BLaER1 (cell line): ENCODE data around the gene ZNF24.
A peak's percentile ranks its signal among the peaks of the same experiment; 100 is the strongest.

Experiments used
- H3K27ac ChIP-seq: shearing (Covaris generic); formaldehyde crosslinking; 2 replicates; pipeline ENCODE4 v1.8.1; 2022
- H3K27me3 ChIP-seq: shearing (Covaris generic); formaldehyde crosslinking; 2 replicates; pipeline ENCODE4 v1.8.1; 2022
- H3K36me3 ChIP-seq: shearing (Covaris generic); formaldehyde crosslinking; 2 replicates; pipeline ENCODE4 v1.8.1; 2022
- H3K4me1 ChIP-seq: shearing (Covaris generic); formaldehyde crosslinking; 2 replicates; pipeline ENCODE4 v1.8.1; 2022
- H3K4me2 ChIP-seq: shearing (Covaris generic); formaldehyde crosslinking; 2 replicates; pipeline ENCODE4 v1.8.1; 2022
- H3K4me3 ChIP-seq: shearing (Covaris generic); formaldehyde crosslinking; 2 replicates; pipeline ENCODE4 v1.8.1; 2022
- H3K9ac ChIP-seq: shearing (Covaris generic); formaldehyde crosslinking; 2 replicates; pipeline ENCODE4 v1.8.1; 2022
- H3K9me3 ChIP-seq: shearing (Covaris generic); formaldehyde crosslinking; 2 replicates; pipeline ENCODE4 v1.8.1; 2022
- H4K20me1 ChIP-seq: shearing (Covaris generic); formaldehyde crosslinking; 2 replicates; pipeline ENCODE4 v1.8.1; 2022
- Cebpa-rat ChIP-seq: shearing (Covaris generic); IDR thresholded peaks from 2 replicates; pipeline ENCODE4 v1.8.1; 2022

ZNF24 gene

DNA sequence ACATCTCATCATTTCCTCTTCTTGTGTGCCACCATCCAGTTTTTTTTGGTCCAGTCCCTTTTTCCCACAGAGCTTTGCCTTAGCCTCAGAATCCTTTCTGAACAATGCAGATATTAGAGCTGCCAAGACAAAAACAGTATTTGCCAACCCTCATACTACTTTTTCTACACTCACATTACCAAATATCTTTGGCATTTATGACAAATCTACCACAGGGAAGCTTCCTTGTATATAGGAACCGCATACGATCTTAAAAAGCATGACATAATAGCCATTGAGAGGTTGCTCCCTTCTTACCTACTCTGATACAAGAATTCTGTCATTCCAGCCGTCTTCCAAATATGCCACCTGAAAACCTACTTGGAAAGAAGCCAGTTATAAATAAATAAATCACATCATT is 9.4 kb downstream of the ZNF24 start:
- no peak overlapping the region for H3K27ac ChIP-seq
- H3K9ac ChIP-seq = no peak overlapping the region
- no peak overlapping the region for H3K4me3 ChIP-seq
- H3K27me3 ChIP-seq = no peaks in the 10 kb centered on the region
- no peaks in the 10 kb centered on the region for H3K9me3 ChIP-seq
- TF ChIP-seq Cebpa-rat = no peak
- H3K4me2 ChIP-seq = no peak overlapping the region
- peaks cover 69% of the 10 kb centered on the region for H4K20me1 ChIP-seq
- no peaks in the 10 kb centered on the region for H3K4me1 ChIP-seq
- H3K36me3 ChIP-seq = peaks cover 87% of the 10 kb centered on the region

DNA sequence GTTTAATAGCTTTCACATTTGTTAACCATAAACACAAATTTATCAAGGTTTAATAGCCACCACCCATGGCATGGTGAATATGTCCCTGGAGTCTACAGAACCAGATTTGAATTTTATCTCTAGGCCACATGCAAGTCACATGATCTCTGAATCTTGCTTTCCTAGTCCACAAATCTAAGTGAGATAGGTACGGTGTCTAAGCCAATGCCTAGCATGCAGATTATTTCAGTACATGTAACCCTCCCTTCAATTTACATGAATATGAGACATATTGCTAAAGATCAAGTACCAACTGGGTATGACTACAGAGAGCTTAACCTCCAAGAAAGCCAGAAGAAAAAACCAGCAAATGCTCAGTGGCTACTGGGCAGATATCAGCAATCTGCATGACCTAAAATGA is 10.0 kb downstream of the ZNF24 start:
- H3K36me3 ChIP-seq = peaks cover 81% of the 10 kb centered on the region
- H3K4me2 ChIP-seq = no peak overlapping the region
- 0 out of 2 replicates have a peak, but pooled peaks cover 4% of the 10 kb centered on the region for H3K9me3 ChIP-seq
- H3K27ac ChIP-seq = no peak overlapping the region
- H3K27me3 ChIP-seq = no peaks in the 10 kb centered on the region
- H3K4me1 ChIP-seq = no peaks in the 10 kb centered on the region
- no peak overlapping the region for H3K9ac ChIP-seq
- H4K20me1 ChIP-seq = peaks cover 63% of the 10 kb centered on the region
- H3K4me3 ChIP-seq = no peak overlapping the region
- TF ChIP-seq Cebpa-rat = no peak

DNA sequence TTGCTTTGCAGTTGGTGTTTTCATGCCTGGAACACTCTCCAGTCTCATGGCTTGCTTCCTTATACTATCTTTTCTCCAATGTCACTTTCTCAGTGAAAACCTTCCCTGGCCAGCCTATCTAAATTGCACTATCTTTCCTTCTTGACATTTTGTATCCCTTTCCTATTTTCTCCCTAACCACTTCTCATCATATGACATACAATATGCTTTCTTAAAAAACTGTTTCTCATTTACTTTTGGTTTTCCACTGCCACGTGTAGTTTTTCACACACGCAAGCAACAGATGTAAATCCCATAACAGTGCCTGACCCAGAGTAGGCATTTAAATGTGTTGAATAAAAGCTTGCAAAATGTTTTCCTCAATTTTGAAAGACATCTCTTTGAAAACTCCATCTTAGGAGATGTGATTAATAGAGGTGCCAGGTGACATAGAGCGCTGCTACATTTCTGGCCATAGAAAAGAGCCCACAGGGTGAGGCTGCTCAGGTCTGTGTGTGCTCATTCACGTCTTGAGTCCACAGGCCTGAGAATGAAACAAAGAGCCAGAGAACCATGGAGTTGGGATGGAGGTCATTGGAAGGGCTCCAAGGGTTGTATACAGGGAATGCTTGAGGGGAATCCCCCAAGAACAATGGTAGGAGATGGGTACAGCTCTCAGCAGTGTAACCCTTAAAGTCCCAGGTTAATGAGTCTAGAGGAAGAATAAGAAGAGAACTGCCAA is 12.7 kb downstream of the ZNF24 start:
- Histone ChIP-seq H4K20me1 (peaks cover 36% of the 10 kb centered on the region), H3K27me3 (no peaks in the 10 kb centered on the region), H3K27ac (no peak overlapping the region), H3K36me3 (peaks cover 55% of the 10 kb centered on the region), H3K4me2 (no peak overlapping the region), H3K4me3 (no peak overlapping the region), H3K4me1 (no peaks in the 10 kb centered on the region), H3K9ac (no peak overlapping the region), H3K9me3 (0 out of 2 replicates have a peak, but pooled peaks cover 4% of the 10 kb centered on the region)
- no peak for TF ChIP-seq Cebpa-rat

DNA sequence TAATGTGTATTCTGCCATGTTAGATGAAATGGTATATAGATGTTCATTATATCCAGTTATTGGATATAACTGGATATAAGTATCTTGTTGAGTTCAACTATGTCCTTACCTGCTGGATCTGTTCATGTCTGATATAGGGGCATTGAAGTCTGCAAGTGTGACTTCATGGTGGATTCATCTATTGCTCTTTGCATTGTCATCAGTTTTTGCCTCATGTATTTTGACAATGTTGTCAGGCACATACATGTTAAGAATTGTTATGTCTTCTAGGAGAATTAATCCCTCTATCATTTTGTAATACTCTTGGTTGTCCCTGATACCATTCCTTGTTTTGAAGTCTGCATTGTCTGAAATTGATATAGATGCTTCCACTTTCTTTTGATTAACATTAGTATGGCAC is 15.4 kb downstream of the ZNF24 start:
- Histone ChIP-seq H3K36me3 (peaks cover 29% of the 10 kb centered on the region), H3K27ac (no peak overlapping the region), H3K9ac (no peak overlapping the region), H3K4me1 (no peaks in the 10 kb centered on the region), H3K4me2 (no peak overlapping the region), H3K4me3 (no peak overlapping the region), H3K27me3 (no peaks in the 10 kb centered on the region), H3K9me3 (0 out of 2 replicates have a peak, but pooled peaks cover 4% of the 10 kb centered on the region), H4K20me1 (peaks cover 18% of the 10 kb centered on the region)
- no peak for TF ChIP-seq Cebpa-rat

DNA sequence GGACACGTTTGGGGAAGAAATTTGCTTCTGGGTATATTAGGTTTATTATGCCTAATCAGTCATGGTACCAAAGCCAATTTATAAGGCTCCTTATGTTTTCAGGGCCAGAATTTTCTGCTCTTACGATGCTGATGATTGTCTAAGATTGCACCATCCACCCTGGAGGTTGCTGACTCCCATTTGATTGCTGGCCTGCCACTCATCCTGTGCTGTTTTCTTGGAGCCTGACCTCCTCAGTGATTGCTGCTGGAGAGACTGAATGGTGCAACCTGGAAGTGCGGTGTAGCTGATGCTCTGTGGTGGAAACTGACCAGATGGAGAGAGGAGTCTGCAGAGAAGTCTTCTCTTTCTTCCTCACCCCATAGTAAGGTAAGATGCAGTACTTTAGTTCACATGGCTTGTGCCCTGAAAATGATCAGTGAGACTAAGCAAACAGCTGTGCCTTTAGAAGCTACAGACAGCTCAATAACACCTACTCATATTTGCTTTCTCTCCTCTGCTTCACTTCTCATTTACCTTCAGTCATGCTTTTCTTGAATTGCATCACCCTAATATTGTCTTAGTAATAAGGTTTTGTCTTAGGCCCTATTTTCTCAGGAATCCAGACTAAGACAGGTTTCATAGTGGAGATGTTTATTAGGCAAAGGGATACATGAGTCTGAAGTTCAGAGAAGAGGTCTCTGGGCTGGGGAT is 17.4 kb downstream of the ZNF24 start:
- Histone ChIP-seq H3K4me2 (no peak overlapping the region), H3K27me3 (no peaks in the 10 kb centered on the region), H3K9me3 (0 out of 2 replicates have a peak, but pooled peaks cover 4% of the 10 kb centered on the region), H3K4me3 (no peak overlapping the region), H3K9ac (no peak overlapping the region), H3K4me1 (no peaks in the 10 kb centered on the region), H4K20me1 (no peaks in the 10 kb centered on the region; the same call in 1 of the 2 replicates), H3K27ac (no peak overlapping the region), H3K36me3 (peaks cover 9% of the 10 kb centered on the region)
- TF ChIP-seq Cebpa-rat = no peak

DNA sequence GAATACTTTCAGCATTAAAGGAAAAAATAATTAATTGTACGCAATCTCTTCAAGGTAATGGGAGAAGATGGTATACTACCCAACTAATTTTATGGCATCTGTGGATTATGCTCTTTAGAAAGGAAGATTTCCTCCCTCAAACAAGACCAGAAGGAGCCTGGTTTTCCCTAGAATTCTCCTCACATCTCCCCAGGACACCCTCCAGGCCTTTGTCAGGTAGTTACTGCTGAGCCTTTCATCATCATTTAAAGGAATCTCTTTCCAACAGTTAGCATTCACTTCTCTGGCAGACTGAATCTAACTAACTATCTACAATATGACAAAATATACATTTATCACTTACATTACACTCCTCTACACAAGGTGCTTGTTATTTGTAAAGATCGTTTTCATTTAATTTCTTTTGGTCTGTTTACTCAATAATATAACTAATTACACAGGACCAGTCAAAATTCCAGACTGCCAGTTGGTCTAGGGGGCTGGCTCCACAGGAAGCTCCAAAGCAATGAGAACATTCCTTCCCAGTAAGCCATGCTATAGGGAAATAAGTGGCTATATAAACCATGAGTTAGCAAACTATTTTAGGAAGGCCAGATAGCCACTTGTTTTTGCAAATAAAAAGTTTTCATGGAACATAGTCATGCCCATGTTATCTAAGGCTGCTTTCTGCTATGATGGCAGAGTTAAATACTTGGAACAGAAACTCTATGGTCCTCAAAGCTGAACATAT is 19.1 kb downstream of the ZNF24 start:
- Histone ChIP-seq H3K4me3 (no peak overlapping the region), H3K36me3 (no peaks in the 10 kb centered on the region), H3K4me2 (no peak overlapping the region), H3K27me3 (no peaks in the 10 kb centered on the region), H3K9me3 (0 out of 2 replicates have a peak, but pooled peaks cover 4% of the 10 kb centered on the region), H3K27ac (no peak overlapping the region), H3K9ac (no peak overlapping the region), H3K4me1 (no peaks in the 10 kb centered on the region), H4K20me1 (no peaks in the 10 kb centered on the region)
- no peak for TF ChIP-seq Cebpa-rat

DNA sequence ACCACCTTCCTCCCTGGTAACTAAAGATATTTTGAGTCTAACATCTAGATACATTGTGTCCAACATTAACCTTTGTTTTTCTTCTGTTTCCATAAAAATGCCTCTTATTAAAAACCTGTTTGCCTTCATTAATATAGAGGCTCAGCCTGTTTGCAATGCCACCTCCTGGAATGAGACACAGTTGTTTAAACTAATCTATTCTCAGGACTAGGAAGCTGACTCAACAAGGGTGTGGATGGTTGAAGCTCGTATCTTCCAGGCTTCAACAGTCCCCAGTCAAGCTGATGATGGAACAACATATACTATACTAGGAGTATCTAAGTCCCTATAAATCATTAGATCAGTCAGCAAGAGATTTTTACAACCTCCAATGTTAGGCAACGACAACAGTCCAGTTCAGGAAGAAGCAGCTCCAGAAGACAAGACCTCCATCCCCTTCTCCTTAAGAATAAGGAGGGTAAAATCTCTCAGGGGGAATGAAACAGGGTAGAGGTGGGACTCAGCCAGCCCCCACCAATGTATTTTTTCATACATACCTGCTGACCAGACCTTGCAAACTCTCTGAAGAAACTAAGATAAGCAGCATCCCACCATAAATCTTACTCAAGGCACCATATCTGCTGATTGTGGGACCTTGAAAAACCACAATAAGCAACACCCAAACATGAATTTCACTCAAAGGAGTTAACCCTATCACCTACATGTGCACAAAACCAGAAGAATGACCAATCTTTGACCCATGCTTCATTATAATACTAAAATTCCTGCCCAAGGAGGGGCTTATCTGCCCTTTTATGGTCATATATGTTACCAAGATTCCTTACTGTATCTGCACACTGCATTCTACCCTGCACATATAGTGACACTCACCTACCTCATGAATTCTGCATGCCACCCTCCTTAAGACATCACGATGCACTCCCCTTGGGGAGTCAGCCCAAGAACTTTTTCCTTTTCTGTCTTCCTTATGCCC is 21.4 kb downstream of the ZNF24 start:
- Histone ChIP-seq H3K36me3 (no peaks in the 10 kb centered on the region), H4K20me1 (no peaks in the 10 kb centered on the region), H3K4me3 (no peak overlapping the region), H3K27ac (no peak overlapping the region), H3K27me3 (no peaks in the 10 kb centered on the region), H3K9me3 (no peaks in the 10 kb centered on the region), H3K9ac (no peak overlapping the region), H3K4me1 (no peaks in the 10 kb centered on the region; the same call in 1 of the 2 replicates), H3K4me2 (no peak overlapping the region)
- no peak for TF ChIP-seq Cebpa-rat

DNA sequence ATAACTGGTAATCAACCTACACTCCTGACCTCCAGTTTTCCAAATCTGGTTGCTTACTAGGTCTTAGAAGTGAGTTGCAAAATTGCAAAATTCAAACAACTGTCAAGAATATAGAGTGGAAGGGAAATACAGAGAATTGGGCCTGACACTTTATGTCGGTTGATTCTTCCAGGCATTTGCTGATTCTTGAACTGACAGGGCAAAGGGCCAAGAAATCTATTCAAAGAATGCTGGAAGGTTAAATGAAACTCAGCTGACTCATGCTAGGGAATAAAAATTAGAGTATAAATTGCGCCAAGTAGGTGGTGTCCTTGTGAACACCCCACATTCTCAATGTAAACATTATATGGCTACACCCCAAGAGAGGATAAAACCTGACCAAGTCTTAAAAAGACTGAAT is 32.7 kb downstream of the ZNF24 start:
- no peak overlapping the region for H3K27ac ChIP-seq
- no peak overlapping the region for H3K4me2 ChIP-seq
- no peak overlapping the region for H3K9ac ChIP-seq
- H4K20me1 ChIP-seq = no peaks in the 10 kb centered on the region
- H3K36me3 ChIP-seq = peaks cover 38% of the 10 kb centered on the region
- TF ChIP-seq Cebpa-rat = no peak
- no peaks in the 10 kb centered on the region for H3K27me3 ChIP-seq
- H3K9me3 ChIP-seq = peaks cover 74% of the 10 kb centered on the region
- H3K4me3 ChIP-seq = no peak overlapping the region
- no peaks in the 10 kb centered on the region for H3K4me1 ChIP-seq

DNA sequence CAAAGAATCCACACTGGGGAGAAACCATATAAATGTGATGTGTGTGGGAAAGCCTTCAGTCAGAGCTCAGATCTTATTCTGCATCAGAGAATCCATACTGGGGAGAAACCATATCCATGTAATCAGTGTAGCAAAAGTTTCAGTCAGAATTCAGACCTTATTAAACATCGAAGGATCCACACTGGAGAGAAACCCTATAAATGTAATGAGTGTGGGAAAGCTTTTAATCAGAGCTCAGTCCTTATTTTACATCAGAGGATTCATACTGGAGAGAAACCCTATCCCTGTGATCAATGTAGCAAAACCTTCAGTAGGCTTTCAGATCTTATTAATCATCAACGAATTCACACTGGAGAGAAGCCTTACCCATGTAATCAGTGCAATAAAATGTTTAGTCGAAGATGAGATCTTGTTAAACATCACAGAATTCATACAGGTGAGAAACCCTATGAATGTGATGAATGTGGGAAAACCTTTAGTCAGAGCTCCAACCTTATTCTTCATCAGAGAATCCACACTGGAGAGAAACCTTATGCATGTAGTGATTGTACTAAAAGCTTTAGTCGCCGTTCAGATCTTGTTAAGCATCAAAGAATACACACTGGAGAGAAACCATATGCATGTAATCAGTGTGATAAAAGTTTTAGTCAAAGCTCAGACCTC is 37.5 kb downstream of the ZNF24 start:
- Histone ChIP-seq H3K4me3 (0 out of 2 replicates have a peak overlapping the region, but pooled peaks have one; percentile 34), H3K4me1 (no peaks in the 10 kb centered on the region), H3K36me3 (peaks cover 85% of the 10 kb centered on the region), H3K27me3 (no peaks in the 10 kb centered on the region), H3K9me3 (peaks cover 99% of the 10 kb centered on the region), H3K9ac (no peak overlapping the region), H3K4me2 (no peak overlapping the region), H3K27ac (no peak overlapping the region), H4K20me1 (no peaks in the 10 kb centered on the region)
- TF ChIP-seq Cebpa-rat = no peak
